ENCODE data around the gene ZNF668. TPM values are rescaled to one million over a fixed set of nuclear protein-coding genes. Genes with fewer than 3 reads are reported as not detected.

ZNF668 gene
- total and polyA plus RNA-seq, 2 of the 13 experiments (the other 11 are each of a cell fraction or from before 2014, with no cell fraction given), result 3.8 to 9.8 TPM

GRCh38 chr16:31108035-31108793 is 34.2 kb upstream of the ZNF668 start, which contains the start of gene BCKDK (continued):
- TF ChIP-seq FOXO4 (CRISPR knock-in tag; conservative IDR thresholded peaks at IDR 0.05) (no peak), POLR2A (IDR thresholded peaks at IDR 0.05; ENCODE audit: insufficient read depth in 1 of 2, low read depth in 2 of 2, low read length in 2 of 2) (peak; percentile 50 to 84), FOXP1 (IDR thresholded peaks at IDR 0.05) (no peak), FOXP1 (CRISPR knock-in tag; IDR thresholded peaks at IDR 0.05) (no peak), CBX1 (IDR thresholded peaks at IDR 0.05; ENCODE audit: low read depth) (peak; percentile 59), ZNF883 (CRISPR knock-in tag; IDR thresholded peaks at IDR 0.05; ENCODE audit: not compliant biosample characterization) (peak; percentile 78), CAMTA2 (CRISPR knock-in tag; IDR thresholded peaks at IDR 0.05; ENCODE audit: borderline replicate concordance) (peak; percentile 71; the same call in 1 of the 2 replicates), ZNF703 (CRISPR knock-in tag; IDR thresholded peaks at IDR 0.05; ENCODE audit: borderline replicate concordance) (peak; percentile 83), MZF1 (CRISPR knock-in tag; IDR thresholded peaks at IDR 0.05; ENCODE audit: borderline replicate concordance) (no peak), HNRNPLL (IDR thresholded peaks at IDR 0.05; ENCODE audit: low read depth, low read length, poor library complexity, severe bottlenecking) (peak; percentile 53), NR2F6 (IDR thresholded peaks at IDR 0.05) (no peak), NR2F6 (CRISPR knock-in tag; IDR thresholded peaks at IDR 0.05) (peak; percentile 53; the same call in 1 of the 2 replicates), KLF12 (CRISPR knock-in tag; IDR thresholded peaks at IDR 0.05; ENCODE audit: borderline replicate concordance) (peak; percentile 96), ZNF614 (CRISPR knock-in tag; IDR thresholded peaks at IDR 0.05; ENCODE audit: borderline replicate concordance) (peak; percentile 69; the same call in 1 of the 2 replicates), MYPOP (CRISPR knock-in tag; IDR thresholded peaks at IDR 0.05) (peak; percentile 37; the same call in 1 of the 2 replicates), RFX5 (IDR thresholded peaks at IDR 0.05; ENCODE audit: low read depth, low read length) (0 out of 2 replicates have a peak, but pooled peaks have one; percentile 24), TGIF2 (CRISPR knock-in tag; IDR thresholded peaks at IDR 0.05) (peak; percentile 31; the same call in 1 of the 2 replicates), FOXK1 (CRISPR knock-in tag; IDR thresholded peaks at IDR 0.05; ENCODE audit: borderline replicate concordance, low read depth) (peak; percentile 66; the same call in 1 of the 2 replicates), HDAC1 (CRISPR knock-in tag; IDR thresholded peaks at IDR 0.05) (peak; percentile 90), ZFP1 (CRISPR knock-in tag; IDR thresholded peaks at IDR 0.05) (no peak), ZNF331 (CRISPR knock-in tag; IDR thresholded peaks at IDR 0.05) (0 out of 2 replicates have a peak, but pooled peaks have one; percentile 19), BRD4 (CRISPR knock-in tag; IDR thresholded peaks at IDR 0.05) (0 out of 2 replicates have a peak, but pooled peaks have one; percentile 34), YY1 (IDR thresholded peaks at IDR 0.05; ENCODE audit: insufficient read depth, insufficient replicate concordance, low read depth, low read length) (peak; percentile 79), ZNF788 (CRISPR knock-in tag; IDR thresholded peaks at IDR 0.05; ENCODE audit: borderline replicate concordance) (peak; percentile 73; the same call in 1 of the 2 replicates)
- TF ChIP-seq, protein P1, sequence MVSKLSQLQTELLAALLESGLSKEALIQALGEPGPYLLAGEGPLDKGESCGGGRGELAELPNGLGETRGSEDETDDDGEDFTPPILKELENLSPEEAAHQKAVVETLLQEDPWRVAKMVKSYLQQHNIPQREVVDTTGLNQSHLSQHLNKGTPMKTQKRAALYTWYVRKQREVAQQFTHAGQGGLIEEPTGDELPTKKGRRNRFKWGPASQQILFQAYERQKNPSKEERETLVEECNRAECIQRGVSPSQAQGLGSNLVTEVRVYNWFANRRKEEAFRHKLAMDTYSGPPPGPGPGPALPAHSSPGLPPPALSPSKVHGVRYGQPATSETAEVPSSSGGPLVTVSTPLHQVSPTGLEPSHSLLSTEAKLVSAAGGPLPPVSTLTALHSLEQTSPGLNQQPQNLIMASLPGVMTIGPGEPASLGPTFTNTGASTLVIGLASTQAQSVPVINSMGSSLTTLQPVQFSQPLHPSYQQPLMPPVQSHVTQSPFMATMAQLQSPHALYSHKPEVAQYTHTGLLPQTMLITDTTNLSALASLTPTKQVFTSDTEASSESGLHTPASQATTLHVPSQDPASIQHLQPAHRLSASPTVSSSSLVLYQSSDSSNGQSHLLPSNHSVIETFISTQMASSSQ (IDR thresholded peaks at IDR 0.05; ENCODE audit: low read depth), result no peak; the same call in 1 of the 2 replicates
- TF ChIP-seq, protein P1 (CRISPR knock-in tag; IDR thresholded peaks at IDR 0.05; ENCODE audit: borderline replicate concordance), result 0 out of 2 replicates have a peak, but pooled peaks have one; percentile 33

Measured in HepG2 (cell line).